ENCODE results near the gene ZNF618.

ZNF618 gene

GRCh38 chr9:113930390-113930783 lies 54.3 kb downstream of the ZNF618 start:
- peaks cover 18% of the 10 kb centered on the region for H3K9me3 Mint-ChIP-seq
- no peaks in the 10 kb centered on the region for H3K4me1 Mint-ChIP-seq (ENCODE audit: low read depth)
- H3K4me3 Mint-ChIP-seq, result no peak overlapping the region
- H3K27me3 Mint-ChIP-seq, result peaks cover 3% of the 10 kb centered on the region
- no peak overlapping the region for H3K27ac Mint-ChIP-seq
- no peaks in the 10 kb centered on the region for H3K36me3 Mint-ChIP-seq (ENCODE audit: low read depth)

DNA sequence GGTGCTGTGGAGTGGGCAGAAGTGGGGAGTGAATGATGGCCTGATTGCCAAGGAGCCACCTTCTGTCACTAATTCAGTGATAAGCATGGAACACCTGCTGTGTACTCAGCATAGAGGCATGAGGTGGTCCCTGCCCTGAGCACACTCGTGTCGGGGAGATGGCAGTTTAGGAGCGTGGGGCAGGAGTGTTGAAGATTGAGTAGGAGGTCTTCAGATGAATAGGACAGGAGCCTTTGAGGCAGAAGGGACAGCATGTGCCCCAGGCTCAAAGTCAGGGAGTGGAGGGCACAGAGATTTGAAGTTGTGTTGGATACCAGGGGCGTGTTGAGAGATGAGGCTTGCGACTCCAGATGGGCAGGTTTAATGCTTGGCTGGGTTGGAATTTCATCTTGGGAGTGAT lies 55.0 kb downstream of the ZNF618 start:
- no peaks in the 10 kb centered on the region for H3K36me3 Mint-ChIP-seq (ENCODE audit: low read depth)
- no peaks in the 10 kb centered on the region for H3K4me1 Mint-ChIP-seq (ENCODE audit: low read depth)
- no peak overlapping the region for H3K4me3 Mint-ChIP-seq
- no peak overlapping the region for H3K27ac Mint-ChIP-seq
- H3K27me3 Mint-ChIP-seq, result peaks cover 3% of the 10 kb centered on the region
- peaks cover 18% of the 10 kb centered on the region for H3K9me3 Mint-ChIP-seq

GRCh38 chr9:113931777-113932176 lies 55.7 kb downstream of the ZNF618 start:
- Mint-ChIP-seq H3K36me3 (ENCODE audit: low read depth) (no peaks in the 10 kb centered on the region), H3K9me3 (peaks cover 14% of the 10 kb centered on the region), H3K27me3 (peaks cover 3% of the 10 kb centered on the region), H3K27ac (no peak overlapping the region), H3K4me1 (ENCODE audit: low read depth) (no peaks in the 10 kb centered on the region), H3K4me3 (no peak overlapping the region)

DNA sequence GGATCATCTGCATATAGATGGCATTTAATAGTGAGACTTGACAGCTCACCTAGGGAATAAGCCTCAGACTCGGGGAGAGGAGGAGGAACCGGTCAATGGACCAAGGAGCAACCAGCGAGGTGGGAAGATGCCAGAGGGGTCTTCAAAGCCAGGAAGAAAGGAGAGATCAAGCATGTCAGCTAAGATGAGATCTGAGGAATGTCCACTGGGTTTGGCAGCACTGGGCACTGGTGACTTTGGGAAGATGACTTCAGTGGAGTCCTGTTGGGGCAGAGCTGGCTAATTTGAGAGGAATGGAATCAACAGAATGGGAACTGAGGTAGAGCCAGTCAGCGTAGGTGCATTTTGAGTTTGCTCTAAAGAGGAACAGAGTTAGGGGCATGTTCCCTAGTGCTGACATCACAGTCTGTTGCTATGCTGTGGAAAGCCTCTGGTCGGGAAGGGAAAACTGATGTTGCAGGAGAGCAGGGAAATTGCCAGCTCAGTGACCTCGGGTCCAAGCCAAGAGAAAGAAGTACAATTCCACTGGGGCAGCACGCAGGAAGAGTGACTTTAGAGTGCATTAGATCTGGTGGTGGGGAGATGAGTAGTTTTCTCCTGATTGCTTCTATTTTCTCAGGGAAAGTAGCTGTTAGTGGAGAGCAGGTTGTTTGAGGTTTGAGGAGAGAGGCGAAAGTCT lies 56.9 kb downstream of the ZNF618 start:
- Mint-ChIP-seq H3K36me3 (ENCODE audit: low read depth) (no peaks in the 10 kb centered on the region), H3K27me3 (no peaks in the 10 kb centered on the region), H3K9me3 (peaks cover 10% of the 10 kb centered on the region), H3K27ac (no peak overlapping the region), H3K4me3 (no peak overlapping the region), H3K4me1 (ENCODE audit: low read depth) (no peaks in the 10 kb centered on the region)

GRCh38 chr9:113933671-113934070 lies 57.6 kb downstream of the ZNF618 start:
- peaks cover 3% of the 10 kb centered on the region for H3K9me3 Mint-ChIP-seq
- no peaks in the 10 kb centered on the region for H3K36me3 Mint-ChIP-seq (ENCODE audit: low read depth)
- H3K27me3 Mint-ChIP-seq, result no peaks in the 10 kb centered on the region
- no peak overlapping the region for H3K4me3 Mint-ChIP-seq
- H3K4me1 Mint-ChIP-seq (ENCODE audit: low read depth), result no peaks in the 10 kb centered on the region
- no peak overlapping the region for H3K27ac Mint-ChIP-seq

DNA sequence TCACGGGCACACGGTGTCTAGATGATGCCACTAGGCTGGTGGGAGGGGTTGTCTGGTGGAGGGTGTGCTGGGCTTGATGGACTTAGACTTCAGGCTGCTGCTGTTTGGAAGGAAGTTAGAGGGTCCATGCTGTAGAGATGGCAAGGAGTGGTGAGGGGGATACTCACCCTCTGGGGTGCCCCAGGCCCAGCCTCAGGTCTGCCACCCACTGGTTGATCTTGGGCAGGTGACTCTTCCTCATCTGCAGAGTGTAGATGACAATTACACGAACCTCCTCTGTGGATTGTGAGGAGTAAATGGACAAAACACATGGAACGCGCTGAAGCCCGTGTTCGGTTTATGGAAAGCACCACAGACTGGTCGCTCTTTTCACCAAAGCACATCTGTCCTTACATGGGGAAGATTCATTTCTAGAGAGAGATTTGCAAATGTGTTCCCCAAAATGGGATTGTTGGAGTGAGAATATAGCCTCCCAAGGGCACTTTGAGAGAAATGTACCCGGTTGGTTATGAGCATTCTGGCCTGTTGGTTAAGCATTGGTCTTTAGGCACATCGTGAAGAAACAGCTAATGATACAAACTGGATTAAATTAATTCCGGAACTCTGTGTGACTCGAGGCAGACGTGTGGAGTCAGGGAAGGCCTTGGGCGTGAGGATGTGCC lies 58.2 kb downstream of the ZNF618 start:
- no peak overlapping the region for H3K4me3 Mint-ChIP-seq
- no peaks in the 10 kb centered on the region for H3K4me1 Mint-ChIP-seq (ENCODE audit: low read depth)
- H3K36me3 Mint-ChIP-seq (ENCODE audit: low read depth), result no peaks in the 10 kb centered on the region
- peaks cover 3% of the 10 kb centered on the region for H3K9me3 Mint-ChIP-seq
- no peak overlapping the region for H3K27ac Mint-ChIP-seq
- no peaks in the 10 kb centered on the region for H3K27me3 Mint-ChIP-seq

GRCh38 chr9:113934829-113935676 lies 58.9 kb downstream of the ZNF618 start:
- no peak overlapping the region for H3K4me3 Mint-ChIP-seq
- no peaks in the 10 kb centered on the region for H3K9me3 Mint-ChIP-seq
- H3K36me3 Mint-ChIP-seq (ENCODE audit: low read depth), result no peaks in the 10 kb centered on the region
- H3K27ac Mint-ChIP-seq, result no peak overlapping the region
- no peaks in the 10 kb centered on the region for H3K27me3 Mint-ChIP-seq
- no peaks in the 10 kb centered on the region for H3K4me1 Mint-ChIP-seq (ENCODE audit: low read depth)

- H3K4me1 Mint-ChIP-seq (ENCODE audit: low read depth), result no peaks in the 10 kb centered on the region
- H3K36me3 Mint-ChIP-seq (ENCODE audit: low read depth), result no peaks in the 10 kb centered on the region
- H3K9me3 Mint-ChIP-seq, result peaks cover 1% of the 10 kb centered on the region
- H3K4me3 Mint-ChIP-seq, result no peak overlapping the region
- H3K27me3 Mint-ChIP-seq, result no peaks in the 10 kb centered on the region
- H3K27ac Mint-ChIP-seq, result no peak overlapping the region
Measured at GRCh38 chr9:113935677-113936380, 59.7 kb downstream of the ZNF618 start.

GRCh38 chr9:113940077-113940476 lies 64.0 kb downstream of the ZNF618 start:
- Mint-ChIP-seq H3K4me1 (ENCODE audit: low read depth) (no peaks in the 10 kb centered on the region), H3K27me3 (peaks cover 3% of the 10 kb centered on the region), H3K36me3 (ENCODE audit: low read depth) (peaks cover 3% of the 10 kb centered on the region)

GRCh38 chr9:113941056-113941455 lies 64.9 kb downstream of the ZNF618 start:
- peaks cover 3% of the 10 kb centered on the region for H3K36me3 Mint-ChIP-seq (ENCODE audit: low read depth)
- H3K4me1 Mint-ChIP-seq (ENCODE audit: low read depth), result no peaks in the 10 kb centered on the region
- H3K27me3 Mint-ChIP-seq, result peaks cover 3% of the 10 kb centered on the region
- no peak overlapping the region for H3K27ac Mint-ChIP-seq
- H3K9me3 Mint-ChIP-seq, result peaks cover 14% of the 10 kb centered on the region
- no peak overlapping the region for H3K4me3 Mint-ChIP-seq

More at GRCh38 chr9:113940077-113940476, 64.0 kb downstream of the ZNF618 start:
- H3K9me3 Mint-ChIP-seq, result peaks cover 14% of the 10 kb centered on the region
- no peak overlapping the region for H3K27ac Mint-ChIP-seq
- no peak overlapping the region for H3K4me3 Mint-ChIP-seq

- no peaks in the 10 kb centered on the region for H3K4me1 Mint-ChIP-seq (ENCODE audit: low read depth)
- H3K36me3 Mint-ChIP-seq (ENCODE audit: low read depth), result peaks cover 3% of the 10 kb centered on the region
- no peak overlapping the region for H3K27ac Mint-ChIP-seq
- H3K4me3 Mint-ChIP-seq, result no peak overlapping the region
- peaks cover 3% of the 10 kb centered on the region for H3K27me3 Mint-ChIP-seq
- H3K9me3 Mint-ChIP-seq, result peaks cover 14% of the 10 kb centered on the region
Measured at GRCh38 chr9:113941526-113941925, 65.4 kb downstream of the ZNF618 start.

DNA sequence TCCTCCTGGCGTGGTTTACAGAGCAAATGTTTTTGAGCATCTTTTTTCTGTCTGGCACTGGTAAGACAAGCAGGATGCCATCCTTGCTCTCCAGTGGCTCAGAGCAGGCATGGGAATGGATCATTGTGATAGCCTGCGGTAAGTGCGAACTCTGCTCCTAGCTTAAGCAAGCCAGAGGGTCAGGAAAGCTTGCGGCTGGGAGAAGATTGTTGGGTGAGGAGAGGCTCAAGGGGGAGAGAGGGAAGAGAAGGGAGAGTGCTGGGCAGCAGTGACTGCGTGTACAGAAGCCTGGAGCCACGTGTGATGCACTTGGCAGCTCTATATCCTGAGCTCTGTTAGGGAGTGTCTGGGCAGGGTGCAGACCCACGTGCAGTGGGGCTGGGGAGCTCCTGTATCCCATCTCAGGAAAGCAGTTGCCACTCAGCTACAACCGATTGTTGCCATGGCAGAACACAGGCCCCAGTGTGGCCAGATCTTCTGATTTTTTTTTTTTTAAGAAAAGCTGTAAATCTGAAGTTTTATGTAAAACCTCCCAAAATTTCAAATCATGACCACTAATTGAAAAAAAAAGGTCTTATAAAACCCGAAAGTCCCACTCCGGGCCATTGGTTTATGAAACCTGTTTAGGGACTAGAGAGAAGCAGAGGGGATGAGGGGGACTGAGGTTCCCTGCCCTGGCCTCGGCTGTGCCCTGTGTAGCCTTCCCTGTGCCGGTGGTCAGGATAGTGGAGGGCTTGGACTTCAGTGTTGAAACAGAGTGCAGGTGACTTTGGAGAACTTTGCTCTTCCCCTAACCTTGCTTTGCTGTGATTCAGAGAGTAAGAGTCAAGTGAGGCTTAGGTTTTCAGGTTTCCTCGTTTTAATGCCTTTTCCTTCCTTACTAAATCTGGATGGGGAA lies 67.3 kb downstream of the ZNF618 start:
- no peak overlapping the region for H3K27ac Mint-ChIP-seq
- no peaks in the 10 kb centered on the region for H3K4me1 Mint-ChIP-seq (ENCODE audit: low read depth)

DNA sequence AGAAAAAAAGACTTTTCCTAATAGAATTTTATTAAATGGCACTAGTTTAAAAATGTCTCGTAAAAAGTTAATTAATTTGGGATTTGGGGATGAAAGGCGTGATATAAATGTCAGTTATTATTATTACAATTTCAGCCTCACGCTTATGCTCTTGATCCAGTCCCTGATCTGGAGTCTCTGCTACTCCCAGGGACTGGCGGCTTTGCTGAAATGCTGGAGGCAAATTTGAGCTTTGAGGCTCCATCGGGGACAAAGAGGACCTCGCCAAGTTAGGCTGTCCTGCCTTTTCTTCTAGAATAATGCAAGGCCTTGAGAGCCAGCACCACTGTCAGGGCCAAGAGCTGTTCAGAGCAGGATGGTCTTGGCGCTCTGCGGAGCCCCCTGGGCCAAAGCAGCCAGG lies 69.7 kb downstream of the ZNF618 start:
- Mint-ChIP-seq H3K4me3 (no peak overlapping the region), H3K4me1 (ENCODE audit: low read depth) (no peaks in the 10 kb centered on the region), H3K27me3 (peaks cover 3% of the 10 kb centered on the region), H3K36me3 (ENCODE audit: low read depth) (peaks cover 3% of the 10 kb centered on the region), H3K9me3 (peaks cover 13% of the 10 kb centered on the region), H3K27ac (no peak overlapping the region)

More for the DNA sequence above, 67.3 kb downstream of the ZNF618 start:
- Mint-ChIP-seq H3K27me3 (peaks cover 3% of the 10 kb centered on the region), H3K9me3 (peaks cover 14% of the 10 kb centered on the region), H3K36me3 (ENCODE audit: low read depth) (peaks cover 3% of the 10 kb centered on the region), H3K4me3 (no peak overlapping the region)
